GM21619 (cell line): ENCODE measurements around the gene MKRN2.
"Not testable (repeated sequence)": the region's sequence is repeated elsewhere in the genome, so short reads cannot be mapped to it uniquely, and the experiment has no call there.

ENCODE experiments used
- ATAC-seq: cut with Tn5 transposase; IDR thresholded peaks from one replicate; pipeline ENCODE4 v1.9.1; 2021; ENCODE audit not compliant: unreplicated experiment

The MKRN2 gene

GRCh38 chr3:12586403-12586802 is 29.5 kb downstream of the MKRN2 start:
- ATAC-seq = no peak

GRCh38 chr3:12588039-12589009 is 31.4 kb downstream of the MKRN2 start:
- no peak for ATAC-seq

GRCh38 chr3:12590096-12590495 is 33.2 kb downstream of the MKRN2 start:
- no peak for ATAC-seq

- ATAC-seq = no peak
Observed at GRCh38 chr3:12591456-12591855, 34.6 kb downstream of the MKRN2 start.

GRCh38 chr3:12591997-12592715 is 35.3 kb downstream of the MKRN2 start:
- ATAC-seq = no peak

GRCh38 chr3:12593473-12593872 is 36.6 kb downstream of the MKRN2 start:
- ATAC-seq = no peak

- ATAC-seq = no peak
Observed at GRCh38 chr3:12598890-12599289, 42.0 kb downstream of the MKRN2 start.

- no peak for ATAC-seq
Observed at GRCh38 chr3:12601072-12601471, 44.2 kb downstream of the MKRN2 start.

- no peak for ATAC-seq
Observed at GRCh38 chr3:12603969-12604368, 47.1 kb downstream of the MKRN2 start.

GRCh38 chr3:12608376-12608775 is 51.5 kb downstream of the MKRN2 start:
- no peak for ATAC-seq

GRCh38 chr3:12611117-12611516 is 54.2 kb downstream of the MKRN2 start:
- ATAC-seq = no peak

GRCh38 chr3:12612514-12613226 is 55.8 kb downstream of the MKRN2 start:
- ATAC-seq = no peak

GRCh38 chr3:12613250-12613649 is 56.4 kb downstream of the MKRN2 start:
- ATAC-seq = no peak

- ATAC-seq = no peak
Observed at GRCh38 chr3:12615266-12615665, 58.4 kb downstream of the MKRN2 start.

- ATAC-seq = no peak
Observed at GRCh38 chr3:12618426-12618825, 61.5 kb downstream of the MKRN2 start.

GRCh38 chr3:12620305-12620704 is 63.4 kb downstream of the MKRN2 start:
- ATAC-seq = no peak

GRCh38 chr3:12620729-12621128 is 63.8 kb downstream of the MKRN2 start:
- ATAC-seq = no peak

- no peak for ATAC-seq
Observed at GRCh38 chr3:12622335-12622734, 65.4 kb downstream of the MKRN2 start.

GRCh38 chr3:12624056-12624455 is 67.2 kb downstream of the MKRN2 start:
- ATAC-seq = no peak

GRCh38 chr3:12624964-12625363 is 68.1 kb downstream of the MKRN2 start:
- not testable (repeated sequence) for ATAC-seq

- ATAC-seq = no peak
Observed at GRCh38 chr3:12627370-12627769, 70.5 kb downstream of the MKRN2 start.
